Endothelial cell of umbilical vein (primary cell): Measurements from ENCODE around the gene SLC44A3.
A peak's percentile ranks its signal among the peaks of the same experiment; 100 is the strongest.

ENCODE experiments used
- EZH2 ChIP-seq: IDR thresholded peaks from 2 replicates; pipeline ENCODE4 v1.6.1; 2012; ENCODE audit warnings: borderline replicate concordance, low read depth, mild to moderate bottlenecking, moderate library complexity, low read length, inconsistent platforms; ENCODE audit not compliant: severe bottlenecking
- FOS ChIP-seq: IDR thresholded peaks from 2 replicates; pipeline ENCODE4 v1.6.1; 2011; ENCODE audit warnings: mild to moderate bottlenecking, low read length, moderate library complexity, borderline replicate concordance; ENCODE audit not compliant: insufficient read depth
- MYC ChIP-seq: IDR thresholded peaks from one replicate; pipeline ENCODE4 v1.6.1; 2011; ENCODE audit warnings: mild to moderate bottlenecking, low read depth, low read length
- POLR2A ChIP-seq: IDR thresholded peaks from 2 replicates; pipeline ENCODE4 v1.6.1; 2012; ENCODE audit warnings: low read depth, mild to moderate bottlenecking, control low read depth, low read length
- POLR2AphosphoS5 ChIP-seq: IDR thresholded peaks from 2 replicates; pipeline ENCODE4 v1.6.1; 2012; ENCODE audit warnings: low read depth, mild to moderate bottlenecking, control low read depth, low read length, moderate library complexity; ENCODE audit not compliant: insufficient read depth
- TF ChIP-seq, protein P1 (sequence below), 2 donors: IDR thresholded peaks; 1 replicate in 1 of 2; 2 replicates in 1 of 2; pipeline ENCODE4 v1.5.1; 2011; ENCODE audit warnings: low read length in 2 of 2, mild to moderate bottlenecking in 2 of 2, moderate library complexity in 2 of 2, control low read depth in 1 of 2, inconsistent platforms in 1 of 2, low read depth in 1 of 2; ENCODE audit not compliant: insufficient read depth in 1 of 2; ENCODE audit errors: extremely low read depth in 1 of 2
- TF ChIP-seq, protein P2 (sequence below): IDR thresholded peaks from 2 replicates; pipeline ENCODE4 v1.6.1; 2011; ENCODE audit not compliant: insufficient read depth, insufficient read length

DNA sequence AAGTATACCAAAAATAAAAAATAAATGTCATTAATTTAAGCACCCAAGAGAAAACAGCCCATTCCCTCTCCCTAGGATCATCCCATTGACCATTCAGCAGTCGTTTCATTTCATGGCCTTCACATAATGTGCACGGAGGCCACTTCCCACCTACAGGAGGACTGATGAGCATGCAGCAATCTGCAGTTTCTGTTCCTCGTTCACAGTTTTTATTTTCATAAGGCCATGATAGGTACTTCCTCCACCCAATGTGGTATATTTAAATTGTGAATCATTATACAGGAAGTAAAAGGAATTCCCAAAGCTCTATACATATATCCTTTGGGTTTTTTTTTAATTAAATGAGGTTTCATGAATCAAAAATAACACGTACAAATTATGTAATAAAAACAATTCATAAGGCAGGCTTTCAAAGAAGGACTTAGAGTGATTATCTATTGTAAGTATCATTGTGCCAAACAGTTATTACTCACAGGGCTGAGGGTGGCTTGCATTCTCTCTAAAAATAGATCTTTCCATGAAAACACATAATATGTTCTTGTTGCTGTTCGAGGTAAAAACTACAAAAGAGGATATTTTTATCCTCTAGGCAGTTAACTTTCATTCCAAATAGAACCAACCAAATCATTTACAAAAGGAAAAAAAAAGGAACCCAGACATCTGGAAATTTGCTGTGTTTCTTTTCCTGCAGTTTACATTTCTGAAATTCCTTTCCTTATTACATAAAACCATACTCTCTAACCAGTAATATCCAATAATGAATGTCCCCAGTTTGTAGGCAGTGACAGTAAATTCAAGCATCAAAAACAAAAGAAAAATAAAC lies 27.5 kb upstream of the SLC44A3 start:
- TF ChIP-seq POLR2A (no peak), EZH2 (no peak), POLR2AphosphoS5 (no peak), MYC (no peak), FOS (peak; percentile 57)
- TF ChIP-seq, protein P1, sequence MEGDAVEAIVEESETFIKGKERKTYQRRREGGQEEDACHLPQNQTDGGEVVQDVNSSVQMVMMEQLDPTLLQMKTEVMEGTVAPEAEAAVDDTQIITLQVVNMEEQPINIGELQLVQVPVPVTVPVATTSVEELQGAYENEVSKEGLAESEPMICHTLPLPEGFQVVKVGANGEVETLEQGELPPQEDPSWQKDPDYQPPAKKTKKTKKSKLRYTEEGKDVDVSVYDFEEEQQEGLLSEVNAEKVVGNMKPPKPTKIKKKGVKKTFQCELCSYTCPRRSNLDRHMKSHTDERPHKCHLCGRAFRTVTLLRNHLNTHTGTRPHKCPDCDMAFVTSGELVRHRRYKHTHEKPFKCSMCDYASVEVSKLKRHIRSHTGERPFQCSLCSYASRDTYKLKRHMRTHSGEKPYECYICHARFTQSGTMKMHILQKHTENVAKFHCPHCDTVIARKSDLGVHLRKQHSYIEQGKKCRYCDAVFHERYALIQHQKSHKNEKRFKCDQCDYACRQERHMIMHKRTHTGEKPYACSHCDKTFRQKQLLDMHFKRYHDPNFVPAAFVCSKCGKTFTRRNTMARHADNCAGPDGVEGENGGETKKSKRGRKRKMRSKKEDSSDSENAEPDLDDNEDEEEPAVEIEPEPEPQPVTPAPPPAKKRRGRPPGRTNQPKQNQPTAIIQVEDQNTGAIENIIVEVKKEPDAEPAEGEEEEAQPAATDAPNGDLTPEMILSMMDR (IDR thresholded peaks at IDR 0.05; ENCODE audit: extremely low read depth in 1 of 2, insufficient read depth in 1 of 2, low read depth in 1 of 2, low read length in 2 of 2): no peak
- TF ChIP-seq, protein P2, sequence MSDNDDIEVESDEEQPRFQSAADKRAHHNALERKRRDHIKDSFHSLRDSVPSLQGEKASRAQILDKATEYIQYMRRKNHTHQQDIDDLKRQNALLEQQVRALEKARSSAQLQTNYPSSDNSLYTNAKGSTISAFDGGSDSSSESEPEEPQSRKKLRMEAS: no peak
